ENCODE results near the gene DISC1.

DNA sequence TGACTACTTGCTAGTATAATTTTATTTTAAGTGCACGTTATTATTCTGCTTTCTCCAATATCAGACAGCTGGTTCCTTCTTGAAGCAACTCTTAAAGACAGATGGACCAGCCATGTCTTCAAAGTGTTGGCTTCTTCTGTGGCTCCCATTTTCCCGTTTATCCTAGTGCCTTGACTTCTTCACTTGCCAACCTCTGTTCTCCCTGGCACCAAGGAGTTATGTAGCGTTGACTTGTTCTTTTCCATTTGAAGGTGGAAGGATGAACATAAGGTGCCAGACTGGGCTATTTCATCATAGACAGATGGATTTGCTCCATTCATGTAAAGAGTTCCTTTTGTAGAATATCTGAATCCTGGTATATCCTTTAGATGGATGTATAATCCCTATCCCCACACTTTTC, 260.6 kb downstream of the DISC1 start:
- TF ChIP-seq, protein P1, sequence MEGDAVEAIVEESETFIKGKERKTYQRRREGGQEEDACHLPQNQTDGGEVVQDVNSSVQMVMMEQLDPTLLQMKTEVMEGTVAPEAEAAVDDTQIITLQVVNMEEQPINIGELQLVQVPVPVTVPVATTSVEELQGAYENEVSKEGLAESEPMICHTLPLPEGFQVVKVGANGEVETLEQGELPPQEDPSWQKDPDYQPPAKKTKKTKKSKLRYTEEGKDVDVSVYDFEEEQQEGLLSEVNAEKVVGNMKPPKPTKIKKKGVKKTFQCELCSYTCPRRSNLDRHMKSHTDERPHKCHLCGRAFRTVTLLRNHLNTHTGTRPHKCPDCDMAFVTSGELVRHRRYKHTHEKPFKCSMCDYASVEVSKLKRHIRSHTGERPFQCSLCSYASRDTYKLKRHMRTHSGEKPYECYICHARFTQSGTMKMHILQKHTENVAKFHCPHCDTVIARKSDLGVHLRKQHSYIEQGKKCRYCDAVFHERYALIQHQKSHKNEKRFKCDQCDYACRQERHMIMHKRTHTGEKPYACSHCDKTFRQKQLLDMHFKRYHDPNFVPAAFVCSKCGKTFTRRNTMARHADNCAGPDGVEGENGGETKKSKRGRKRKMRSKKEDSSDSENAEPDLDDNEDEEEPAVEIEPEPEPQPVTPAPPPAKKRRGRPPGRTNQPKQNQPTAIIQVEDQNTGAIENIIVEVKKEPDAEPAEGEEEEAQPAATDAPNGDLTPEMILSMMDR (conservative IDR thresholded peaks at IDR 0.05 in 1 of 2, IDR thresholded peaks at IDR 0.05 in 1 of 2; ENCODE audit: low read depth in 1 of 2, low read length in 2 of 2): no peak
- no peak for TF ChIP-seq EZH2 (IDR thresholded peaks at IDR 0.05; ENCODE audit: low read length, missing control alignments)

Measured in fibroblast of lung (primary cell).